SIG-M5 treated with dmso at 0.1 percent for 504 hours (cell line): ENCODE measurements around the gene CFAP157.

ENCODE experiments used
- DNase-seq: peaks from one replicate; lab custom pipeline; 2025; ENCODE audit not compliant: unreplicated experiment; lab: John Stamatoyannopoulos, UW

The CFAP157 gene

GRCh38 chr9:127758843-127759242 lies 52.1 kb downstream of the CFAP157 start:
- DNase-seq: no peak

GRCh38 chr9:127761061-127761460 lies 54.3 kb downstream of the CFAP157 start:
- no peak for DNase-seq

GRCh38 chr9:127761491-127761956 lies 54.7 kb downstream of the CFAP157 start:
- DNase-seq: no peak

GRCh38 chr9:127762111-127762676 lies 55.4 kb downstream of the CFAP157 start:
- DNase-seq: no peak

- DNase-seq: no peak
These were observed 57.2 kb downstream of the CFAP157 start for GRCh38 chr9:127763918-127764384.

GRCh38 chr9:127765418-127765817 lies 58.6 kb downstream of the CFAP157 start:
- DNase-seq: no peak
